Cardiac atrium fibroblast (primary cell): ENCODE results near the gene PC. TPM values are rescaled to one million over a fixed set of nuclear protein-coding genes. Genes with fewer than 3 reads are reported as not detected.

Experiments
- total RNA-seq: library from RNA; depleted of rRNA; stranded (reverse); fragments of >200 nt; gene quantifications from 2 replicates; pipeline ENCODE4 v1.2.3, GENCODE V29; 2015

Gene PC, protein sequence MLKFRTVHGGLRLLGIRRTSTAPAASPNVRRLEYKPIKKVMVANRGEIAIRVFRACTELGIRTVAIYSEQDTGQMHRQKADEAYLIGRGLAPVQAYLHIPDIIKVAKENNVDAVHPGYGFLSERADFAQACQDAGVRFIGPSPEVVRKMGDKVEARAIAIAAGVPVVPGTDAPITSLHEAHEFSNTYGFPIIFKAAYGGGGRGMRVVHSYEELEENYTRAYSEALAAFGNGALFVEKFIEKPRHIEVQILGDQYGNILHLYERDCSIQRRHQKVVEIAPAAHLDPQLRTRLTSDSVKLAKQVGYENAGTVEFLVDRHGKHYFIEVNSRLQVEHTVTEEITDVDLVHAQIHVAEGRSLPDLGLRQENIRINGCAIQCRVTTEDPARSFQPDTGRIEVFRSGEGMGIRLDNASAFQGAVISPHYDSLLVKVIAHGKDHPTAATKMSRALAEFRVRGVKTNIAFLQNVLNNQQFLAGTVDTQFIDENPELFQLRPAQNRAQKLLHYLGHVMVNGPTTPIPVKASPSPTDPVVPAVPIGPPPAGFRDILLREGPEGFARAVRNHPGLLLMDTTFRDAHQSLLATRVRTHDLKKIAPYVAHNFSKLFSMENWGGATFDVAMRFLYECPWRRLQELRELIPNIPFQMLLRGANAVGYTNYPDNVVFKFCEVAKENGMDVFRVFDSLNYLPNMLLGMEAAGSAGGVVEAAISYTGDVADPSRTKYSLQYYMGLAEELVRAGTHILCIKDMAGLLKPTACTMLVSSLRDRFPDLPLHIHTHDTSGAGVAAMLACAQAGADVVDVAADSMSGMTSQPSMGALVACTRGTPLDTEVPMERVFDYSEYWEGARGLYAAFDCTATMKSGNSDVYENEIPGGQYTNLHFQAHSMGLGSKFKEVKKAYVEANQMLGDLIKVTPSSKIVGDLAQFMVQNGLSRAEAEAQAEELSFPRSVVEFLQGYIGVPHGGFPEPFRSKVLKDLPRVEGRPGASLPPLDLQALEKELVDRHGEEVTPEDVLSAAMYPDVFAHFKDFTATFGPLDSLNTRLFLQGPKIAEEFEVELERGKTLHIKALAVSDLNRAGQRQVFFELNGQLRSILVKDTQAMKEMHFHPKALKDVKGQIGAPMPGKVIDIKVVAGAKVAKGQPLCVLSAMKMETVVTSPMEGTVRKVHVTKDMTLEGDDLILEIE
- total RNA-seq: 24.8 and 25.1 TPM in 2 replicates

GRCh38 chr11:66958232-66958955 is at the start of gene PC:
Gene PC, minus strand, starts transcription at chr11:66958383. Its CDS starts 86,224 bp downstream, at chr11:66872159.

GRCh38 chr11:66974724-66975404 is 16.7 kb upstream of the PC start, which contains the start of gene C11orf86:
Gene C11orf86, plus strand, starts transcription at chr11:66975304. Its CDS starts 59 bp downstream, at chr11:66975363.

GRCh38 chr11:66856496-66857233 is 101.5 kb downstream of the PC start, which contains the start of gene LRFN4:
Gene LRFN4, plus strand, starts transcription at chr11:66857064. Its CDS starts 681 bp downstream, at chr11:66857745.

DNA sequence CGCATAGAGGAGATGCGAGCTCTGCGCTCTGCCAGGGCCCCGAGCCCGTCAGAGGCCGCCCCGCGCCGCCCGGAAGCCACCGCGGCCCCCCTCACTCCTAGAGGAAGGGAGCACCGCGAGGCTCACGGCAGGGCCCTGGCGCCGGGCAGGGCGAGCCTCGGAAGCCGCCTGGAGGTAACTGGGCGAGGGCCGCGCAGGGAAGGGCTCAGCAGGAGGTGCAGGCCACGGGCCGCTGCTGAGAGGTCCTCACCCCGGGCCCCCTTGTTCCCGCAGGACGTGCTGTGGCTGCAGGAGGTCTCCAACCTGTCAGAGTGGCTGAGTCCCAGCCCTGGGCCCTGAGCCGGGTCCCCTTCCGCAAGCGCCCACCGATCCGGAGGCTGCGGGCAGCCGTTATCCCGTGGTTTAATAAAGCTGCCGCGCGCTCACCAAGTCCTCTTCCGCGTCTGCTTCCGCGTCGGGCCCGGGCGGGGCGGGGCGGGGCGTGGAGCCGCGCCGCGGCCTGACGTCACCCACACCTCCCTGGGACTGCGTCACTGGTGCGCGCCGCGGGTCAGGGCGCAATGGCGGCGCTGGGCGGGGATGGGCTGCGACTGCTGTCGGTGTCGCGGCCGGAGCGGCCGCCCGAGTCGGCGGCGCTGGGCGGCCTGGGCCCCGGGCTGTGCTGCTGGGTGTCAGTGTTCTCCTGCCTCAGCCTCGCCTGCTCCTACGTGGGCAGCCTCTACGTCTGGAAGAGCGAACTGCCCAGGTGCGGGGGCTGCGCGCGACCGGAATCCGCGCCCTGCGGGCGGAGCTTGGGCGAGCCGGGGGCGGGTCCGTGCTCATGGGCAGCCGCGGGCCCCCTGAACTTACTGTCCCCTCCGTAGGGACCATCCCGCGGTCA is 115.0 kb downstream of the PC start, which contains the start of gene RCE1:
Gene RCE1, plus strand, starts transcription at position 546 of the 880 bp plus-strand sequence. Its CDS starts 15 bp downstream, at position 561.

Other genes with a start within 250 kb of the PC start
- gene SPTBN2, start 229.2 kb downstream of the PC start, total RNA-seq: 0.16 TPM in 1 of 2 replicates, not detected in the other
- 14.8 and 15.9 TPM in 2 replicates for gene RCE1, start 114.9 kb downstream of the PC start, total RNA-seq
- 17.3 and 18.1 TPM in 2 replicates for gene LRFN4, start 101.3 kb downstream of the PC start, total RNA-seq
- not detected in 2 replicates for gene C11orf86, start 16.9 kb upstream of the PC start, total RNA-seq
- gene SYT12, start 64.8 kb upstream of the PC start, total RNA-seq: under 0.01 and 0.97 TPM in 2 replicates
- gene RHOD, start 98.5 kb upstream of the PC start, total RNA-seq: 8.1 and 11.5 TPM in 2 replicates
- gene KDM2A, start 160.9 kb upstream of the PC start, total RNA-seq: 23.6 and 44.1 TPM in 2 replicates